ENCODE results near the gene LIX1L. TPM values are rescaled to one million over a fixed set of nuclear protein-coding genes. Genes with fewer than 3 reads are reported as not detected.

LIX1L gene
- 36.0 and 37.5 TPM in 2 replicates for total RNA-seq
- long read RNA-seq, partial matches to known transcripts, result 0 of 1 reads
- long read RNA-seq, other reads (novel, unspliced or antisense), result 1 of 1 reads

- H3K9me3 Mint-ChIP-seq, result no peaks in the 10 kb centered on the region
- no peak for TF ChIP-seq CTCF (conservative IDR thresholded peaks at IDR 0.05)
- DNase-seq (ENCODE audit: low read depth, low spot score), result peak; percentile 90
- no peaks in the 10 kb centered on the region for H3K36me3 Mint-ChIP-seq (ENCODE audit: low read depth)
- peaks cover 29% of the 10 kb centered on the region for H3K27me3 Mint-ChIP-seq (ENCODE audit: low read depth)
- peak within 1 kb of the TSS; percentile 90 for H3K4me3 Mint-ChIP-seq
- peaks cover 63% of the 10 kb centered on the region for H3K4me1 Mint-ChIP-seq
- peak within 1 kb of the TSS; percentile 54 for H3K27ac Mint-ChIP-seq (ENCODE audit: unreplicated experiment)
These were observed at the start of gene LIX1L for GRCh38 chr1:145957443-145958319. Gene LIX1L (minus strand): TSS chr1:145958017. CDS start chr1:145957927, 90 bp downstream.

- no peak overlapping the region for H3K4me3 Mint-ChIP-seq
- H3K36me3 Mint-ChIP-seq (ENCODE audit: low read depth), result no peaks in the 10 kb centered on the region
- no peaks in the 10 kb centered on the region for H3K27me3 Mint-ChIP-seq (ENCODE audit: low read depth)
These were observed 43.9 kb upstream of the LIX1L start for GRCh38 chr1:146001709-146002108.

DNA sequence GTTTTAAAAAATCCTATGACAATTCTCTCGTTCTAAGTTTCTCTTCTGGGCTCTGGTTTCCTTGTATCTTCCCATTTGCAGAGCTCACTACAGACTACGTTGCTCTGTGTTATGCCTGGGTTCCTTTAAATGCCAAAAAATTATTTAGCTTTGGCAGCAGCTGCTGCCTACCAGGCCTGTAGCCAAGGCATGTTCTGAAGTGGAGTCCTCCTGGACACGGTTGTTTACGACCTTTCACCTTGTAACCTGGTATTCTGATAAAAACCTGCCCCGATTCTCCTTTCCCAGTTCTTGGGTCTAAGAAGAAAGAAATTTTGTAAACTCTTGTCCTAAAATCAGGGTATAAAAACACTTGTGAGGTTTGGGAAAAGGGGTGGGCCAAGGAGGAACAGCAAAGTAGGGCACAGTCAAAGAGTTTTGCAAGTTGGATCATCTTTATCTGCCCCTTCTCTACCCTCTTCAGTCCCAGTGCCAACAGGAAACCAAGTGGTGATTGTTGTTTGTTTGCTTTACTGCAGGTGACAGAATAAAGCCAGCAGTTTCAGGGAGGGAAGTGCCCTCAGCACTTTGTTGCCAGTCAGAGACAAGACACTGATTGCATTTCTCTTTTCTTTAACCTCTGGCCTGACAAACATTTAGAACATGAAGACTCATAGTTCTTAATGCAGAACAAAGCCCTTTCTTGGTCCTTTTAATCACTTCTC is 41.7 kb upstream of the LIX1L start:
- Mint-ChIP-seq H3K27ac (ENCODE audit: unreplicated experiment) (no peak overlapping the region), H3K27me3 (ENCODE audit: low read depth) (no peaks in the 10 kb centered on the region), H3K4me1 (peaks cover 34% of the 10 kb centered on the region), H3K36me3 (ENCODE audit: low read depth) (peaks cover 9% of the 10 kb centered on the region), H3K9me3 (no peaks in the 10 kb centered on the region), H3K4me3 (peak overlapping the region; percentile 6)
- no peak for DNase-seq (ENCODE audit: low read depth, low spot score)
- no peak for TF ChIP-seq CTCF (conservative IDR thresholded peaks at IDR 0.05)

More at GRCh38 chr1:146001709-146002108, 43.9 kb upstream of the LIX1L start:
- Mint-ChIP-seq H3K9me3 (no peaks in the 10 kb centered on the region), H3K27ac (ENCODE audit: unreplicated experiment) (no peak overlapping the region), H3K4me1 (peaks cover 16% of the 10 kb centered on the region)
- TF ChIP-seq CTCF (conservative IDR thresholded peaks at IDR 0.05), result no peak
- no peak for DNase-seq (ENCODE audit: low read depth, low spot score)

DNA sequence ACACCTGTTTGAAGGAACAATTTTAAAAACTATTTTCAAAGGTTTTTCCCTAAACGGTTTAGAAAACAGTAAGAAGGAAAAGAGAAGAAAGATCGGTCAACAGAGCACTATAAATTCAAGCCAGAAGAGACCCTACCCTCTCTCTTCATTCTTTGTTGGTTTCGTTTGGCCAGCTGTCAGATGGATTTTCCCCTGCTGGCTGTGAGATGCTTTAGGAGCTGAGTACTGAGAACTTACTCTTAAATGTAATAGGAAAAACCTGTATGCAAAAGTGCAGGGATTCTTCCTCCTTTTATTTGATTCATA is 39.9 kb upstream of the LIX1L start:
- peaks cover 24% of the 10 kb centered on the region for H3K36me3 Mint-ChIP-seq (ENCODE audit: low read depth)
- no peak for DNase-seq (ENCODE audit: low read depth, low spot score)
- no peak overlapping the region for H3K27ac Mint-ChIP-seq (ENCODE audit: unreplicated experiment)
- no peaks in the 10 kb centered on the region for H3K27me3 Mint-ChIP-seq (ENCODE audit: low read depth)
- H3K9me3 Mint-ChIP-seq, result no peaks in the 10 kb centered on the region
- peaks cover 48% of the 10 kb centered on the region for H3K4me1 Mint-ChIP-seq
- peak overlapping the region; percentile 96 for H3K4me3 Mint-ChIP-seq
- no peak for TF ChIP-seq CTCF (conservative IDR thresholded peaks at IDR 0.05)

- Mint-ChIP-seq H3K36me3 (ENCODE audit: low read depth) (peaks cover 26% of the 10 kb centered on the region), H3K4me3 (peak overlapping the region; percentile 96), H3K9me3 (no peaks in the 10 kb centered on the region), H3K27ac (ENCODE audit: unreplicated experiment) (peak overlapping the region; percentile 96), H3K27me3 (ENCODE audit: low read depth) (no peaks in the 10 kb centered on the region), H3K4me1 (peaks cover 52% of the 10 kb centered on the region)
- no peak for TF ChIP-seq CTCF (conservative IDR thresholded peaks at IDR 0.05)
- no peak for DNase-seq (ENCODE audit: low read depth, low spot score)
These were observed 39.4 kb upstream of the LIX1L start for GRCh38 chr1:145997016-145997717.
